NCI-H446 treated with DMSO at 0.1 percent for 48 hours (cell line): ENCODE results near the gene BZW2.

Experiments used
- DNase-seq: peaks from one replicate; lab custom pipeline; 2025; lab: John Stamatoyannopoulos, UW

The BZW2 gene

GRCh38 chr7:16645593-16646471 lies at the start of gene BZW2, which contains the start of gene ANKMY2:
BZW2 (plus strand) TSS chr7:16646181; CDS start chr7:16665444, 19,263 bp downstream.
ANKMY2 (minus strand) TSS chr7:16645754; CDS start chr7:16645573, 181 bp downstream.
- DNase-seq = peak; percentile 91

DNA sequence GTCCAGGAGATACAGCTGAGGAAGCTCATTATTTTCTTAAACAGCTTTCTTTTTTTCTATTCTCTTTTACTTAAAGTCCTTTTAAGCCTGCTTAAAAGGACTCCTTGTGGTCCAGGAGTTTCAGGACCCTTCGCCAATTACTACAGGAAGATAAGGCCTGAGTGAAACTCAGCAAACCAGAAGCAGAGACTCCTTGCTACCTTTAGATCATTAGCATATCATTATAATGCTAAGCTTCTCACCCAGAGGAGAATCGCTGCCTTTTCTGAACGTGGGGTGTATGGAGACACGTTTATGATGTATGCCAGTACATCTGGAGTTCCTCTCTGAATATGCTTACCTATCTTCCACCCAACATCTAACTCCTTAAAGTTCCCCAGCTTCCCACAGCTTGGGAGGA lies 48.0 kb upstream of the BZW2 start:
- DNase-seq = no peak

DNA sequence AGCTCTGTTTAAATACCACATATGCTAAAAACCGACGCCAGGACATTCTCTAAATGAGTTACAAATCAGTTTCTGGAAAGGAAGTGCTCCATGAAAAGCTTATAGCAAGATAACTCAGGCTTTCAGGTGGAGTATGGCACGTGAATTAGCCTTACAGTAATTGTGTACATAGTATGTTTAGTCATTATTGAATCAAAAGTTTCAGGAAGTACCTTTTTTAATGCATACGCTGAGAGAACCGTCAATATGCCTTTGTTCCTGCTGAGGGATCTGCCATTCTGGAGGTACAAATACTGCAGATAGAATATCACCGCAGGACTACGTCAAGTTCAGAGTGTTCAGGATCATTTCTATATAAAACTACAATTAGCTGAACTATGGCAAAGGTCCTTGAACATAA lies 46.1 kb upstream of the BZW2 start:
- DNase-seq = no peak

DNA sequence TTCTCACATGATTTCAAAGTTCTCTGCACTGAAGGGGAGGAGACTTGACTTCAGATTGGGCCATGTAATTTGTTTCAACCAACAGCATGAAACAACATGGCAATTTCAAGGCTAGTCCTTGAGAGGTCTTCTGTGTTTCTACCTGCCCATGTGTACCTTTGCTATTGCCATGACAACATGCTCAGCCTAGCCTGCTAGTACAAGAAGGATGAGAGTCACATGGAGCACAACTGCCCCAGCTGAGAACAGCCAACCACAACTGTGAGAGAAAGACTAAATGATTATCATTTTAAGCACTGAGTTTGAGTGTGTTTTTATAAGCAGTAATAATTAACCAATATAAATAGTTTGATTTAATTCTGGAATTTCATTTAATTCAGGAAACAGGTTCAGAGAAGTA lies 42.3 kb upstream of the BZW2 start:
- DNase-seq = no peak

DNA sequence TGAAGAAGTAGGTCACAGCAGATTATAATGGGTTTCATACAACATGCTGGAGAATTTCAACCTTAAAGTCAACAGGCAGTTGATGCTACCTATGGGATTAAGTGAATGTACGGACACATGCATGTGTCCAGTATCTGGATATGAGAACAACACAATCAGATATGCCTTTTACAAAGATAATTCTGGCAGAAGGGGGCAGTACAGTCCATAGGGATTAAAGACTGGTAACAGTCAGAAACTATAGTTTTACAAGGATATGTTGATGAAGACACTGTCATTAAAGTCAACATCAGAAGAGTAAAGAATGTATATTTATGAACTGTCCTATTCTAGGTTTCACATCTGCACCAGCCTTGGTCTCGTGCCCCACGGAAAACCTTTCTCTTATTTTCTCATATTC lies 41.9 kb upstream of the BZW2 start:
- no peak for DNase-seq

DNA sequence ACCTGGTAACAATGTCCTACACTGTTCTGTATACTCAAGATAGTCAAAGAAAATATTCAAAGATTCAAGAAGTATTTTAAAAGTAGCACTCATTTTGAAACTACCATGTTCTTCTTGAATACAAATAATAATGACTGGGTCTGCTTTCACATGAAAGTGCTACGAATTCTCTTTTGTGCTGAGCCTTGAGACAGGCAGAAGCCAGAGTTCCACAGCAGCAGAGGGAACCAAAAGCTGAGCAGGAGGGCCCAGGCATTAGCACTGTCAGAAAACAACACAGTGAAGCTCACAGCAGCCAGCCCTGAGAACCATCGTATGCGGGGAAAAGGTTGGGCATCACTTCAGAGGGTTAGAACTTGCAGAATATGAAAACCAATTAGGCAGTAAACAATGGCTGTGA lies 39.3 kb upstream of the BZW2 start:
- DNase-seq = no peak

DNA sequence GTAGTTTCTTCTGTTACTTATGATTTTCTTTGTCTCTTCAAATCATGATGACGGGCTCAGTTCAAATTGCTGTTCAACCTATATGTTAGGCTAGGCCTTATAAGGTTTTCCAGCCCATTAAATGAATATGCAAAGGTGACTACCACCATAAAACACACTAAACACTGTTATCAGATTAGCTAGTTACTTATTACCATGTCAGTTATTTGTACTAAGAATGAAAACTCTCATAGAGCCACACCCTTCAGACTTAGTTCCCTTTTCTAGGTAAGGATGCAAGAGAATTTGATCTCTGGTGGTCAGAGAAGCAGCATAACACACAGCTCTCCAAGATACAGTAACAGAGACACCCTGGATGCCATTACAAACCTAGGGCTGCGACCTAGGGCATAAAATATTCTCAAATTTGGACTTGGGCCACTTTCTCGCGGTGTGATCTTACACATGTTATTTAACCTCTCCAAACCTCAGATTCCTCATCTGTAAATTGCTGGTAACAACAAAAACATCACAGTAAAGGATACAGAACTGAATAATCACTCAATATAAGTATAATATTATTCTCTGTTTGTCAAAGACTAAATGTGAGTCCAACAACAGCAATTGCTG lies 36.0 kb upstream of the BZW2 start:
- no peak for DNase-seq

GRCh38 chr7:16611711-16612110 lies 34.3 kb upstream of the BZW2 start:
- no peak for DNase-seq

- no peak for DNase-seq
These were observed 30.8 kb upstream of the BZW2 start for GRCh38 chr7:16615228-16615627.

DNA sequence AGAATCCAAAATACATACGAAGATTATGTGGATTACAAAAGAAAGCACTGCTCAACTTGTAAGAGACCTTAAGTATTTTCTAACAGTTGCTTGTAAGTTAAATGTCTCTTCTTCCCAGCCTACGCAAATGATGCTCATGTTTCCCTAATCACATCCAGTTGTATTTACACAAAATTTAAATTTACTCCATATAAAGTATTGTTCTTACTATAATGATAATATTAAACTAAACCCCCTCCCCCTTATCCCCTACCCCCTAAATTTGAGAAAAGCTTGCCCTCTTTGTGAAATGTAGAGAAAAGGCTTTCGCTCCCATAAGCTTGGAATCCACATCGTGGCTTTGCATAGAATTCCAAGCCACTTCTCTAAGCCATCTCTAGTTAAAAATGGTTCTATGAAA lies 29.9 kb upstream of the BZW2 start:
- DNase-seq = no peak

- DNase-seq = no peak
These were observed 29.4 kb upstream of the BZW2 start for GRCh38 chr7:16616542-16616941.

- DNase-seq = no peak
These were observed 26.0 kb upstream of the BZW2 start for GRCh38 chr7:16619979-16620408.

GRCh38 chr7:16626388-16626787 lies 19.6 kb upstream of the BZW2 start:
- no peak for DNase-seq

GRCh38 chr7:16627236-16627635 lies 18.7 kb upstream of the BZW2 start:
- DNase-seq = no peak

DNA sequence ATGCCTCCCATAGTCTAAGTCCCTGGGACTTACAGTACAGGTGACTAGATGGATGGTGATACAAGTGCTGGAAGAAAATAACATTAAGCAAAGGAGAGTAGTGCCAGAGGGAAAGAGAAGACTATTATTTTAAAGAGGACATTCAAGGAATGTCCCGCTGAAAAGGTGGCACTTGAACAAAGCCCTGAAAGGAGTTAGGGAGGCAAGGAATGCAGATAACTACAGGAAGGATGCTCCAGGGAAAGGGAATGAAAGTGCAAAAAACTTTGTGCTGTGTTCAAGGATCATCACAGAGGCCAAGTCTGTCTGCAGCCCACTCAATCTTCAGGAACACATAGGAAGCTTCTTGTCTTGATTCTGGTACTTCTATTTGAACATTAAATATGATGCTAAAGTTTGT lies 15.3 kb upstream of the BZW2 start:
- no peak for DNase-seq

GRCh38 chr7:16634271-16634738 lies 11.7 kb upstream of the BZW2 start:
- DNase-seq = no peak

DNA sequence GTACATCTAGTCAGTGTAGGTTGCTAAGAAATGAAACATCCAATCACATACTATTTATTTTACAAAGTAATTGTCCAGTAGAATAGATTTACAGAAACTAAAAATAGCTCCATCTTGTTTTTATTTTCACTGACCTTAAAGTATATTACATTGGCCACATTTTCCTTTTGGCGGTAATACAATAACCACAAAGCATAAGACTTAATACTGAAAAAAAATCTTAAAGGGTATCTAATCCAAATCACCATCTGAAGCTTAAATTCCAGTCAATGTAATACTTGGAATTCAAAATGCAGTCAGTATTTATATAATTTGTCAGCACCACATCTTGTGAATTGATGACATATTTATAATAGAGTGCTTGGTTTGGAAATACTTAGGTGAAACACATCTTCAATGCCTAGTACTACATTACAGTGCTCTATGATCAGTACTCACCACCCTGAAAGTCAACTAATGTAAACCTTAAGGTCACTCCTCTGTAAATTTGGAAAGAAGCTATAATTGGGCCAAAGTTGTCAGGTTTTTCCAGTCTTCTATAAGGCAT lies 9.4 kb upstream of the BZW2 start:
- no peak for DNase-seq

DNA sequence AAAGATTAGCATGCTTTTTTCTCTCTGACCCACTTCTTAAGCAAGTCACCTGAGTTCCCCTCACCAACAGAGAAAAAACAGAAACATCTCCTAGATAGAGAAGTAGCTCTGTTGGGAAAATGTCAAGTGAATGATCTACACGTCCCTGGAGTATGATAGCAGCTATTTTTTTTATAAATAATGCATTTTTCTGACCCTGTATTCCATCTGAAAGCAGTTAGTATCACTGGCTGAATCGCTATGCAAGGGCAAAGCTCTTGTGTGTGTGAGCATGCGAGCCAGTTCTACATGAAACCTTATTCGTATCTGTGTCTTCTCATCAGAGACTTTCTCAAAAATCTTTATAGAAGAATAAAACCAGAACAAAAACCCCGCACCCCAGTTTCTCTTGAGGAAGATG lies 8.6 kb upstream of the BZW2 start:
- no peak for DNase-seq

DNA sequence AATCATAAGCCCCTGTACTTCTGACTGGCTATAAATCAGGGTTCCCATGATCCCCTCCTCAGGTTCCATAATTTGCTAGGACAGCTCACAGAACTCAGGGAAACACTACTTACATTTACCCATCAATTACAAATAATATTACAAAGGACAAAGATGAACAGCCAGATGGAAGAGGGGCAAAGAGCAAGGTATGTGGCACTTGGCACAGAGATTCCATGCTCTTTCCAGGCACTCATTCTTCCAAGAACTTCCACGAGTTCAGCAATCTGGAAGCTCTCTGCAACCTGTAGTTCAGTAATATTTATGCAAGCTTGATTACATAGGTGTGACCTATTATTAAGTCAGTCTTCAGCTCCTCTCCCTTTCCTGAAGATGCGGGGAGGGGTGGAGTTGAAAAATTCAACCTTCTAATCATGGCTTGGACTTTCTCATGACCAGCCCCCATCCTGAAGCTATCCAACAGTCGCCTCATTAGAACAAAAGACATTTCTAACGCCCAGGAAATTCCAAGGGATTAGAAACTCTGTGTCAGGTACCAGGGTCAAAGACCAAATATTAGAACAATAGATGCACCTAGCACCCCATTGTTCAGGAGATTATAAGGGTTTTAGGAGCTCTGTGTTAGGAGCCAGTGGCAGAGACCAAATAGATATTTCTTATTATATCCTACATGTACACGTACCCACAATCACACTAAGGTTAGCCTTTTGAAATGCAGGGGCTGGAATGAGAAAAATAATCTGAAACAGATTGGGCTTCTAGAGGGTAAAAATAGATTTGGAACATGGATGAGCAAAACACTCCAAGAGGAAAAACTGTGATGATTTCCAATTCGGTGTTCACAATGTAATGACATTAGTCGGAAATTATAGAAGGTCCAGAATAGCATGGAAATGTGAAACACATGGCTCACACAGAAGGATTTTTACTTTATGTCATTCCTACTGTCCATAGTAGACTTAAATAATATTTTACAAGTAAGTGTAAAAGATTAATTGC lies 7.4 kb upstream of the BZW2 start:
- DNase-seq = no peak

DNA sequence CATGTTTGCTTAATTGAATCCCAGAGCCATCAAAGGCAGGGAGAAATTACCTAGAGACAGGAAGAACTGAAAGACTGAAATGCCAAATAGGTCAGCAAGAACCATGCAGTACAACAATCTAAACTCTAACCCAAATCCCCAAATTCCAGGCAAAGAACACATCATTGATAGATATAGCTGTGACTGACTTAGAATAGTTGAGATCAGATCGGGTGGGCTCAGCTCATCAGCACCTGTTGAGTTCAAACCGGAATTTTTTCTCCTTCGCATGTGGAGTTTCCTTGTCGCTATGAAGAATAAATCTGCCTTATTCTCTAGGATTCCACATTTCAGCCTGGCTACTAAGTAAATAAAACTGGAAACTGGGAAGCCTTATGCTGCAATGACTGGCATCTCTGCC lies 1.8 kb upstream of the BZW2 start:
- no peak for DNase-seq

DNA sequence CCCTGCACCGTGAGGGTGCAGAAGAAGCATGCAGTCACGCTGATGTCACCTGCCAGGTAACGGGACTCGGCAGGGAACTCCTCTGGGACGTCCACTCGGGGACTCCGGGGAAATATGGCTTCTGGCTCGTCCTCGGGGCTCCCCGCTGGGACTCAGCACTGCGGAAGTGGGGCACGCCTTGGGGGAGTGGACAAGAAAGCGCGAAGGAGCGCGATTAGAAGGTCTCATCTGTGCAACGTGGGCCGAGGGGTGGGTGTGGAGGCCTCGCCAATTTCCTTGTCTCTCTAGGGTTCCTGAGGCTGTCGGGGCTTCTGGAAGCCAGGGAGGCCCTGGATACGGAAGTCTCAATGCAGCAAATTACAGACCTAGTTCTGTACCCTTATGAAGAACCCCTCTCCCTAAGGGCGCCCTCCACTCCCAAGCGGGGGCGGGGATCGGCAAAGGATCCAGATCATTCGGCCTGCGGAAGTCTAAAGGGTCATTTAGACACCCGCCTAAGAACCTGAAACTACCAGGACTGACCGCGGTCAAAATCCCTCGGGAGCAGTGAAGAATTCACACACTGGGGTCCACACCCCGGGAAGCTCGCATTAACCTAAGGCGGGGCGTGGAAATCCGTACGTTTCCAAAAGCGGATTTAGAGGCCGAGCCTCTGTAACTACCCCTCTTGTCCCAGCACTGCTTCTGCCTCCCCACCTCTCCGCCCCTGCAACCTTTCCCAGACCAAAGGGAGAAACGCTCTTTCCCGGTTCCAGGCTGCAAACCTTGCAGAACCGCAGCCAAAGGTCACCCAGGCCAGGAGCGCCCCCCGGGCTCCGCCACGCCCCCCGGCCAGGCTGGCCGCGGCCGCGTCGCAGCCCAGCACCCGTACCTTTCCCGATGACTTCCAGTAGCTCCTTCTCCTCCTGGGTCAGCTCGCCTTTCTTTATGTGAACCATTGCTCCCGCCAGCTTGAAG lies 1.1 kb upstream of the BZW2 start:
- no peak for DNase-seq
